GM19463 (cell line): ENCODE results near the gene ADNP2.

Experiments used
- ATAC-seq: cut with Tn5 transposase; IDR thresholded peaks from one replicate; pipeline ENCODE4 v1.9.1; 2021; ENCODE audit warnings: mild to moderate bottlenecking, moderate library complexity; ENCODE audit not compliant: unreplicated experiment

Gene ADNP2

GRCh38 chr18:80108739-80109675, at the start of gene ADNP2:
Gene ADNP2, plus strand, starts transcription at chr18:80109262. Its CDS starts 8,281 bp downstream, at chr18:80117543.
- ATAC-seq: peak; percentile 66

GRCh38 chr18:80059945-80060344, 49.1 kb upstream of the ADNP2 start:
- no peak for ATAC-seq

- no peak for ATAC-seq
These were observed 43.4 kb upstream of the ADNP2 start for GRCh38 chr18:80065705-80066104.

- ATAC-seq: no peak
These were observed 41.7 kb upstream of the ADNP2 start for GRCh38 chr18:80067321-80067720.

- ATAC-seq: no peak
These were observed 41.2 kb upstream of the ADNP2 start for GRCh38 chr18:80067897-80068296.

GRCh38 chr18:80068571-80069272, 40.3 kb upstream of the ADNP2 start:
- ATAC-seq: no peak

- no peak for ATAC-seq
These were observed 38.2 kb upstream of the ADNP2 start for GRCh38 chr18:80070825-80071224.

GRCh38 chr18:80074183-80074582, 34.9 kb upstream of the ADNP2 start:
- no peak for ATAC-seq

GRCh38 chr18:80074697-80075096, 34.4 kb upstream of the ADNP2 start:
- ATAC-seq: no peak

- ATAC-seq: no peak
These were observed 33.1 kb upstream of the ADNP2 start for GRCh38 chr18:80075940-80076339.

GRCh38 chr18:80076379-80076778, 32.7 kb upstream of the ADNP2 start:
- ATAC-seq: no peak

GRCh38 chr18:80077873-80078272, 31.2 kb upstream of the ADNP2 start:
- ATAC-seq: no peak

GRCh38 chr18:80086281-80086680, 22.8 kb upstream of the ADNP2 start:
- ATAC-seq: no peak

GRCh38 chr18:80088036-80088435, 21.0 kb upstream of the ADNP2 start:
- no peak for ATAC-seq

- ATAC-seq: no peak
These were observed 20.2 kb upstream of the ADNP2 start for GRCh38 chr18:80088823-80089222.

- ATAC-seq: no peak
These were observed 13.6 kb upstream of the ADNP2 start for GRCh38 chr18:80095414-80095813.

GRCh38 chr18:80096032-80096565, 13.0 kb upstream of the ADNP2 start:
- ATAC-seq: no peak

GRCh38 chr18:80097201-80097600, 11.9 kb upstream of the ADNP2 start:
- ATAC-seq: no peak

GRCh38 chr18:80103231-80103630, 5.8 kb upstream of the ADNP2 start:
- ATAC-seq: no peak

GRCh38 chr18:80104364-80104779, 4.7 kb upstream of the ADNP2 start:
- no peak for ATAC-seq

- peak; percentile 48 for ATAC-seq
These were observed 3.5 kb upstream of the ADNP2 start for GRCh38 chr18:80105369-80106167.
